ENCODE data around the gene PRKCA. TPM values are rescaled to one million over a fixed set of nuclear protein-coding genes. Genes with fewer than 3 reads are reported as not detected.

PRKCA gene
- total RNA-seq, 1 donor from 2014 or later = 2.2 TPM

DNA sequence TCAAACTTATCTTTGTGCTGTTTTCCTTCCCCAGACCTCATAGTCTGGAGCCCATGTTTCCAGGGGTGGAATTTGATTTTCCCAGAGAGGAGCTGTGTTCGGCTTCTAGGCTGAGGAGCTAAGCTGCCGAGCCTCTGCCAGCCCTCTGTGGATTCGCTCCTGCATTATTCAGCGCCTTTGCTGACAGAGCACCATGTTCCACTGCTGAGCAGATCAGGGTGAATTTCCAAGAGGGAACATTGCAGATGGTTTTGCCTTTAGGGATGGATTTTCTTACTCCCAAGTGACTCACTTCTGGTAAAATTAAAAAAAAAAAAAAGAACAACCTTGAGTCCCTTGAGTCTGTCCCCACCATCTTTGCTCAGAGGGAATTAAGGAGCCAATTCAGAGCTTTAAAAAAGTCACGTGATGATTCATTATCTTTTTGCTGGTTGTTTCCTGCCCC is 229.5 kb downstream of the PRKCA start:
- intact Hi-C loops (cut with micrococcal nuclease) = no loop called here
- H3K27ac Mint-ChIP-seq = no peak overlapping the region

DNA sequence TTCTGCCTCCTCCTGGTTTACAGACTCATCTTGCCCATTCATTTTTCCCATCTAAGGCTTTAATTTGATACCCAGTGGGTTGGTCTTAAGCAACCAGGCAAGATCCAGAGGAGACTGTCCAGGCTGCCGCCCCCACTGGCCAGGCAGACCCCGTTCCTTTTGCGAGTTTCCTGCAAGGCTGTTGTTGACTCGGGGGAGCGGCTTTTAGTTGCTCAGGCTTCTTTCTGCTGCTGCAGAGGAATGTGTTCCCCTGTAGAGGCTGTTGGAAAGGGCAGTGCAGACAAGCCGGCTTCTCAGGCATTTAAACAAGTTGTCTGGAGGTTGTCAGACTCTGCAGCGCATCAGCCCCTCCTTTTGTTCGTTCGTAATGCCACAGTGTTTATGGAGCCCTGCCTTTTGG is 231.2 kb downstream of the PRKCA start:
- Mint-ChIP-seq H3K9me3 (no peaks in the 10 kb centered on the region), H3K4me3 (no peak overlapping the region), H3K36me3 (ENCODE audit: low read depth) (no peaks in the 10 kb centered on the region), H3K27me3 (no peaks in the 10 kb centered on the region), H3K4me1 (no peaks in the 10 kb centered on the region), H3K27ac (no peak overlapping the region)
- ChIA-PET POLR2A (no interaction called here), CTCF (no interaction called here)
- DNase-seq (no peak), ATAC-seq (ENCODE audit: low read depth) (no peak)
- intact Hi-C loops (cut with micrococcal nuclease) = no loop called here
- TF ChIP-seq, protein P1, sequence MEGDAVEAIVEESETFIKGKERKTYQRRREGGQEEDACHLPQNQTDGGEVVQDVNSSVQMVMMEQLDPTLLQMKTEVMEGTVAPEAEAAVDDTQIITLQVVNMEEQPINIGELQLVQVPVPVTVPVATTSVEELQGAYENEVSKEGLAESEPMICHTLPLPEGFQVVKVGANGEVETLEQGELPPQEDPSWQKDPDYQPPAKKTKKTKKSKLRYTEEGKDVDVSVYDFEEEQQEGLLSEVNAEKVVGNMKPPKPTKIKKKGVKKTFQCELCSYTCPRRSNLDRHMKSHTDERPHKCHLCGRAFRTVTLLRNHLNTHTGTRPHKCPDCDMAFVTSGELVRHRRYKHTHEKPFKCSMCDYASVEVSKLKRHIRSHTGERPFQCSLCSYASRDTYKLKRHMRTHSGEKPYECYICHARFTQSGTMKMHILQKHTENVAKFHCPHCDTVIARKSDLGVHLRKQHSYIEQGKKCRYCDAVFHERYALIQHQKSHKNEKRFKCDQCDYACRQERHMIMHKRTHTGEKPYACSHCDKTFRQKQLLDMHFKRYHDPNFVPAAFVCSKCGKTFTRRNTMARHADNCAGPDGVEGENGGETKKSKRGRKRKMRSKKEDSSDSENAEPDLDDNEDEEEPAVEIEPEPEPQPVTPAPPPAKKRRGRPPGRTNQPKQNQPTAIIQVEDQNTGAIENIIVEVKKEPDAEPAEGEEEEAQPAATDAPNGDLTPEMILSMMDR (IDR thresholded peaks at IDR 0.05) = no peak

More for the DNA sequence above, 229.5 kb downstream of the PRKCA start:
- ChIA-PET POLR2A (no interaction called here), CTCF (no interaction called here)
- TF ChIP-seq, protein P1 (IDR thresholded peaks at IDR 0.05) = no peak
- H3K9me3 Mint-ChIP-seq = no peaks in the 10 kb centered on the region
- no peaks in the 10 kb centered on the region for H3K4me1 Mint-ChIP-seq
- no peak overlapping the region for H3K4me3 Mint-ChIP-seq
- H3K36me3 Mint-ChIP-seq (ENCODE audit: low read depth) = no peaks in the 10 kb centered on the region
- no peaks in the 10 kb centered on the region for H3K27me3 Mint-ChIP-seq
- ATAC-seq (ENCODE audit: low read depth) (no peak), DNase-seq (no peak)

DNA sequence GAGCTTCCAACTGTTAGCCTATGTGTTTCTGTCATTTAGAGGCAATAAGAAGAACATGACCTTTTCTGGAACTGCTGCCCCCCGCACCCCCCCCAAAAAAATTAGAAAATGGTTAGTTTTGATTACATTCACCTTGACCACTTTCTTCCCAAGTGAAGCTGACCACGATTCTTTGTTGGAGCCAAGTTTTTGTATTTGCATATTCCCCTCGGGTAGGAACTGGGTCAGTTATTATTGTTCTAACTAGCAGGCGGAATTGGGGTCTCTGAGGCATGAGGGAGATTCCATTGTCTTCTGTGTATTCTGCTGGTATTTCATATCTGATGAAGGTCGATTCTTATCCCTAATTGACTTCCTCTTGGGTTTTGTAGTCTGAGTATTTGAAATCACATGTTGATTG is 231.6 kb downstream of the PRKCA start:
- no peaks in the 10 kb centered on the region for H3K4me1 Mint-ChIP-seq
- ATAC-seq (ENCODE audit: low read depth) (no peak), DNase-seq (no peak)
- no peak overlapping the region for H3K4me3 Mint-ChIP-seq
- intact Hi-C loops (cut with micrococcal nuclease) = no loop called here
- ChIA-PET CTCF (no interaction called here), POLR2A (no interaction called here)
- no peaks in the 10 kb centered on the region for H3K36me3 Mint-ChIP-seq (ENCODE audit: low read depth)
- H3K27ac Mint-ChIP-seq = no peak overlapping the region
- no peaks in the 10 kb centered on the region for H3K27me3 Mint-ChIP-seq
- H3K9me3 Mint-ChIP-seq = no peaks in the 10 kb centered on the region
- TF ChIP-seq, protein P1 (IDR thresholded peaks at IDR 0.05) = no peak

DNA sequence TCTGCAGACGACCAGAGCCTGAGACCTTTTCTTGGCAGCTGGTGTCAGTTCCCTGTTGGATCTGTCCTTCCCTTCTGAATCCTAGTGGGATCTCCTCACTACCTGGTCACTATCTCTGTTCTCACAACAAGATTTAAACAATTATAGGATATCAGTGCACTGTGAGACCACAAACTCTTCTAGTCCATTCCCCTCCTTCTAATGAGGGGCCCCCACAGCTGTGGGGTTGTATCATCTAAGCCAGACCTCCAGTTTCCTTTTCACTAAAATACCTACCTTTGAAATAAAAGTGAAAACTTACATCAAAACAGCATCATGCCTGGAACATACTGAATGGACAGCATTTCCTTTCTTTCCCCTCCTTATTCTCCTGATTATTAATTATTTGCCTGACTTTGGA is 233.2 kb downstream of the PRKCA start:
- Mint-ChIP-seq H3K36me3 (ENCODE audit: low read depth) (no peaks in the 10 kb centered on the region), H3K27ac (no peak overlapping the region), H3K9me3 (no peaks in the 10 kb centered on the region), H3K4me1 (no peaks in the 10 kb centered on the region), H3K27me3 (no peaks in the 10 kb centered on the region), H3K4me3 (no peak overlapping the region)
- ATAC-seq (ENCODE audit: low read depth) (no peak), DNase-seq (no peak)
- POLR2A ChIA-PET = no interaction called here
- intact Hi-C loops (cut with micrococcal nuclease) = no loop called here
- CTCF ChIA-PET = no interaction called here
- TF ChIP-seq, protein P1 (IDR thresholded peaks at IDR 0.05) = no peak

DNA sequence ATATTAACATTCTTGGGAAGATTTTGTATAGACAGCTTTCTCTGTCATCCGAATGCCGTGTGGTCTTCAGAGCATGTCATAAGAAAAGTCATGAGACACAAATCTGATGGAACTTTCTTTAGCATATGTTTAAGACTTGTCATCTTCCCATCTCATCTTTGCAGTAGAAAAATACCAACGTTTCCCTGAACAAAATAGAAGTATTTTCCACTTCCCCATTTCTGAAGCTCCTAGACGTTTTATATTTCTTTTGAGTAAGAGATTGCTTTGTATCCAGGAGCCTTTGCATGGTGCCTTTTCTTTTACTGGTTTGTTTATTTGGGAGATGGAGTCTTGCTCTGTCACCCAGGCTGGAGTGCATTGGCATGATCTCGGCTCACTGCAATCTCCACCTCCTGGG is 235.1 kb downstream of the PRKCA start:
- Mint-ChIP-seq H3K4me3 (no peak overlapping the region), H3K4me1 (peaks cover 4% of the 10 kb centered on the region), H3K27me3 (peaks cover 1% of the 10 kb centered on the region), H3K27ac (no peak overlapping the region), H3K9me3 (no peaks in the 10 kb centered on the region), H3K36me3 (ENCODE audit: low read depth) (no peaks in the 10 kb centered on the region)
- ATAC-seq (ENCODE audit: low read depth) (no peak), DNase-seq (no peak)
- ChIA-PET POLR2A (no interaction called here), CTCF (no interaction called here)
- TF ChIP-seq, protein P1 (IDR thresholded peaks at IDR 0.05) = no peak
- intact Hi-C loops (cut with micrococcal nuclease) = no loop called here
